Measurements from ENCODE around the gene TCEAL3. TPM values are rescaled to one million over a fixed set of nuclear protein-coding genes. Genes with fewer than 3 reads are reported as not detected.
A peak's percentile ranks its signal among the peaks of the same experiment; 100 is the strongest.
"Not testable (repeated sequence)": the region's sequence is repeated elsewhere in the genome, so short reads cannot be mapped to it uniquely, and the experiment has no call there.

The TCEAL3 gene
- total RNA-seq, 1 donor from 2014 or later, result 15.2 TPM

- DNase-seq (ENCODE audit: low read depth) (no peak), FAIRE-seq (no peak)
- Mint-ChIP-seq H3K27ac (ENCODE audit: unreplicated experiment) (no peak overlapping the region), H3K4me3 (ENCODE audit: unreplicated experiment) (peak overlapping the region; percentile 94), H3K27me3 (ENCODE audit: low read depth, unreplicated experiment) (no peaks in the 10 kb centered on the region), H3K36me3 (ENCODE audit: low read depth, unreplicated experiment) (peaks cover 5% of the 10 kb centered on the region), H3K9me3 (ENCODE audit: unreplicated experiment) (peaks cover 5% of the 10 kb centered on the region), H3K4me1 (ENCODE audit: low read depth, unreplicated experiment) (peaks cover 6% of the 10 kb centered on the region)
- Histone ChIP-seq H3K27me3 (ENCODE audit: insufficient read depth, low read length) (no peaks in the 10 kb centered on the region), H3K4me2 (ENCODE audit: low read length) (peak overlapping the region; percentile 90), H3K4me1 (ENCODE audit: insufficient read depth, low read length) (peaks cover 2% of the 10 kb centered on the region), H3K27ac (ENCODE audit: low read depth, low read length) (peak overlapping the region; percentile 75), H3K36me3 (ENCODE audit: insufficient read depth, low read length) (no peaks in the 10 kb centered on the region), H4K20me1 (ENCODE audit: insufficient read depth, low read length) (no peaks in the 10 kb centered on the region), H3K79me2 (ENCODE audit: insufficient read depth, low read length) (peaks cover 21% of the 10 kb centered on the region), H2AFZ (ENCODE audit: low read depth, low read length) (no peak overlapping the region), H3K4me3 (ENCODE audit: insufficient read depth, low read depth, low read length) (peak overlapping the region; percentile 88), H3K9ac (ENCODE audit: low read length) (peak overlapping the region; percentile 94), H3K9me3 (ENCODE audit: insufficient read depth, low read depth, low read length) (no peaks in the 10 kb centered on the region)
- TF ChIP-seq CTCF (IDR thresholded peaks at IDR 0.05; ENCODE audit: insufficient read depth, low read depth, low read length), result no peak
- TF ChIP-seq EZH2 (IDR thresholded peaks at IDR 0.05; ENCODE audit: insufficient read depth, low read length), result no peak
Observed at GRCh38 chrX:103586659-103587058, 21.1 kb upstream of the TCEAL3 start.

- not testable (repeated sequence) for H4K20me1 ChIP-seq (ENCODE audit: insufficient read depth, low read length); H3K9ac ChIP-seq (ENCODE audit: low read length); H3K4me3 Mint-ChIP-seq (ENCODE audit: unreplicated experiment); H3K4me1 ChIP-seq (ENCODE audit: insufficient read depth, low read length); H3K4me2 ChIP-seq (ENCODE audit: low read length); H3K27ac ChIP-seq (ENCODE audit: low read depth, low read length); H2AFZ ChIP-seq (ENCODE audit: low read depth, low read length); H3K79me2 ChIP-seq (ENCODE audit: insufficient read depth, low read length); DNase-seq (ENCODE audit: low read depth); H3K4me1 Mint-ChIP-seq (ENCODE audit: low read depth, unreplicated experiment); H3K36me3 Mint-ChIP-seq (ENCODE audit: low read depth, unreplicated experiment); H3K27me3 ChIP-seq (ENCODE audit: insufficient read depth, low read length); H3K27me3 Mint-ChIP-seq (ENCODE audit: low read depth, unreplicated experiment); H3K27ac Mint-ChIP-seq (ENCODE audit: unreplicated experiment); H3K9me3 ChIP-seq (ENCODE audit: insufficient read depth, low read depth, low read length); H3K36me3 ChIP-seq (ENCODE audit: insufficient read depth, low read length); FAIRE-seq; H3K4me3 ChIP-seq (ENCODE audit: insufficient read depth, low read depth, low read length); H3K9me3 Mint-ChIP-seq (ENCODE audit: unreplicated experiment)
Observed at GRCh38 chrX:103592295-103592694, 15.5 kb upstream of the TCEAL3 start.

- not testable (repeated sequence) for H3K27me3 ChIP-seq (ENCODE audit: insufficient read depth, low read length); H2AFZ ChIP-seq (ENCODE audit: low read depth, low read length); H3K27me3 Mint-ChIP-seq (ENCODE audit: low read depth, unreplicated experiment); FAIRE-seq; H3K27ac Mint-ChIP-seq (ENCODE audit: unreplicated experiment); H3K79me2 ChIP-seq (ENCODE audit: insufficient read depth, low read length); H3K4me2 ChIP-seq (ENCODE audit: low read length); H3K4me3 ChIP-seq (ENCODE audit: insufficient read depth, low read depth, low read length); DNase-seq (ENCODE audit: low read depth); H3K27ac ChIP-seq (ENCODE audit: low read depth, low read length); H3K9me3 ChIP-seq (ENCODE audit: insufficient read depth, low read depth, low read length); H3K9ac ChIP-seq (ENCODE audit: low read length); H3K4me1 Mint-ChIP-seq (ENCODE audit: low read depth, unreplicated experiment); H4K20me1 ChIP-seq (ENCODE audit: insufficient read depth, low read length); H3K9me3 Mint-ChIP-seq (ENCODE audit: unreplicated experiment); H3K4me1 ChIP-seq (ENCODE audit: insufficient read depth, low read length); H3K4me3 Mint-ChIP-seq (ENCODE audit: unreplicated experiment); H3K36me3 ChIP-seq (ENCODE audit: insufficient read depth, low read length)
- H3K36me3 Mint-ChIP-seq (ENCODE audit: low read depth, unreplicated experiment), result peaks cover 11% of the 10 kb centered on the region
Observed at GRCh38 chrX:103595202-103595601, 12.6 kb upstream of the TCEAL3 start.
